Subcutaneous adipose tissue (tissue), 4 donors: ENCODE data around the gene MMP20. TPM values are rescaled to one million over a fixed set of nuclear protein-coding genes. Genes with fewer than 3 reads are reported as not detected.

Experiments
- total RNA-seq, 4 donors: library from RNA; depleted of rRNA; stranded (reverse); fragments of >200 nt; gene quantifications; one replicate each; pipeline ENCODE4 v1.1.0, GENCODE V29; 2016
- TF ChIP-seq, protein P1 (sequence below): fragments of 450-650 bp; IDR thresholded peaks from one replicate; pipeline ENCODE4 v1.5.1; 2016; ENCODE audit warnings: low read depth, mild to moderate bottlenecking, control low read depth, antibody characterized with exemption, moderate library complexity

The MMP20 gene
- total RNA-seq, 4 donors from 2014 or later: not detected

DNA sequence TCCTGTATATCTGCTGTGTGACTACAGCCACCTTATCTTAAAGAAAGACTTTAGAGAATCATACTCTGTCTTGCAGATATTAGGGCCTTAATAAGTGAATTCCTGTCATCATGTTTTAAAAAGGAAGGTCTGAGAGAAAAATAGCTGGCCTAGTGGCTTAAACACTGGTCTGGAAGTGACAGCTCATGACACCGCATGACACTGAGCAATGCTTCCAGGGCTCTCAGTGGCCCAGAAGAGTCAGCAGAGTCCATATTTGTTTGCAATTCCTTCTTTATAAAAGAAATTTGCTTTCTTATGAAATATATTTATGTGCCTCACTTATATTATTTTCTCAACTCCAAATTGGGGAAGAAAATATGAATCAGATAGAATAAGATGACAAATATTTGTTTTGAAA lies 33.0 kb downstream of the MMP20 start:
- TF ChIP-seq, protein P1, sequence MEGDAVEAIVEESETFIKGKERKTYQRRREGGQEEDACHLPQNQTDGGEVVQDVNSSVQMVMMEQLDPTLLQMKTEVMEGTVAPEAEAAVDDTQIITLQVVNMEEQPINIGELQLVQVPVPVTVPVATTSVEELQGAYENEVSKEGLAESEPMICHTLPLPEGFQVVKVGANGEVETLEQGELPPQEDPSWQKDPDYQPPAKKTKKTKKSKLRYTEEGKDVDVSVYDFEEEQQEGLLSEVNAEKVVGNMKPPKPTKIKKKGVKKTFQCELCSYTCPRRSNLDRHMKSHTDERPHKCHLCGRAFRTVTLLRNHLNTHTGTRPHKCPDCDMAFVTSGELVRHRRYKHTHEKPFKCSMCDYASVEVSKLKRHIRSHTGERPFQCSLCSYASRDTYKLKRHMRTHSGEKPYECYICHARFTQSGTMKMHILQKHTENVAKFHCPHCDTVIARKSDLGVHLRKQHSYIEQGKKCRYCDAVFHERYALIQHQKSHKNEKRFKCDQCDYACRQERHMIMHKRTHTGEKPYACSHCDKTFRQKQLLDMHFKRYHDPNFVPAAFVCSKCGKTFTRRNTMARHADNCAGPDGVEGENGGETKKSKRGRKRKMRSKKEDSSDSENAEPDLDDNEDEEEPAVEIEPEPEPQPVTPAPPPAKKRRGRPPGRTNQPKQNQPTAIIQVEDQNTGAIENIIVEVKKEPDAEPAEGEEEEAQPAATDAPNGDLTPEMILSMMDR: no peak

DNA sequence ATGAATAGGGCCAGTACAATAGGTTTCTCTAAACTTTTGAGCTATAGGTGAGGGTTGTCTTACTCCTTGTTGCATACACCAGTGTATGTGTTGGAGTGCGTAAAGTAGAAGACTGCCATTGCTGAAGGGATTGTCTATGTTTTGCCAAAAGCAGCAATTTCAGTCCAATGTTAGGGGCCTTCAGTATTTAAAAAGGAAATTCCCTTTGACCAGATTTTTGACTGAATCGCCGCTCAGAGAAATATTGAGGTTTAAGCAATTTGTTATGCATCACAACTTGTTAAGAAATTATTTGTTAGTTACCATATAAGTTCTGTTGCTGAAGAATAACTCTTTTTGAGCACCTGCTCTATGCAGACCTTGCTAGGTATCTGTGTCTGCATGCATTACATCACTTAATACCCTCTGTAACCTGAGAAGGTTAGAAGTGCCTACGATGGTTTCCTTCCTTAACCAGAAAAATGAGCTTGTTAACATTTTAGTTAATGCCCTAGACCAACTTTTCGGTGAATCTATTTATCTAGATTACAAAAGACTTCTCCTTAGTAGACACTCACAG lies 33.9 kb downstream of the MMP20 start:
- TF ChIP-seq, protein P1: no peak

DNA sequence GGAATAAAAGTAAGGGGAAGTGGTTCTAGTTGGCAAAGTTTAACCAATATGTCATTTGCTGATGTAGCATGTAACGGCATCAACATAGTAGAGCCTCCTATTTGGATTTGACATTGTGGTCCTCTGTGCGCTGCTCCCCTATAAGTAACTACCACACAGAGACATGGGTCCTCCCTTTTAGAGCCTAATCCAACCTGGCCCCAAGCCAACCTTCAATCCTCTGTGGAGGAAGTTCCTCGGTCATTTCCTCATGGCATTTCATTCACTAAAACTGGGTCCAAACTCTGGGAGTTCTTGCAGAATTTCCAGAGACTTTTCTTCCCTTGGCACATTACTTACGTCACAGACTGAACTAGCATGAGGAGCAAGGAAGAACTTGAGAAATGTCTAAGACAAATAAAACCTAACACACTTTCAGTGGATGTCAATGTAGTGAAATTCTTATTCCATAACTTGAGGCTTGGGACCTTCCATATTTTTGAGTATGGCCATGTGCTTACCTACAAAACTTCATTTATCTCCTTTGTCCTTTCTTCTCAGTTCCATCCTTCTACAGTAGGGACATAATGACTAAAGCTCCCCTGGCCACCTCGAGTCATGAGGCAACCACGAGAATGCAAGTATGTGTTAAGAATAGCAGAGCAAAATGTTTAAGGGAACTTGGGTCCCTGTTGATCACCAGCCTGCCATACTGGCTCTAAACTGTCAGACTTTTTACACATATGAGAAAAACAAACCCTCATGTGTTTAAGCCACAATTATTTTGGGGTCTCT lies 34.7 kb downstream of the MMP20 start:
- TF ChIP-seq, protein P1: no peak

DNA sequence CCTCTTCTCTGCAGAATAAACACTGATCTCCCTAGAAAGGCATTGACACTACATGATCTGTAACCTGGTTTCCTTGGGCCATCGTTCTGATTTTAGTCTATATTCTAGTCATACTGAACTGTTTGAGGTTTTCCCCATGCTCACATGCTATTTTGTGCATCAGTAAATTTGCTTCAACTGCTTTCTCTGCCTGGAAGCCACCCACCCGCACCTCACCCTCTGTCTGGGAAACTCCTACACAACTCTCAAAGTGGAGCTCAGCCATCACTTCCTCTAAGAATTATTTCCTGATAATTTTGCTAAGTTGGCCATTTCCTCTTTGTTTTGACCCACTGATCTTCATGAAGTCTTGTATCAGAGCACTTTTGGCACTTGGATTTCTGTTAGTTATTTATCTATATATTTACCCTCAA lies 36.1 kb downstream of the MMP20 start:
- TF ChIP-seq, protein P1: no peak

DNA sequence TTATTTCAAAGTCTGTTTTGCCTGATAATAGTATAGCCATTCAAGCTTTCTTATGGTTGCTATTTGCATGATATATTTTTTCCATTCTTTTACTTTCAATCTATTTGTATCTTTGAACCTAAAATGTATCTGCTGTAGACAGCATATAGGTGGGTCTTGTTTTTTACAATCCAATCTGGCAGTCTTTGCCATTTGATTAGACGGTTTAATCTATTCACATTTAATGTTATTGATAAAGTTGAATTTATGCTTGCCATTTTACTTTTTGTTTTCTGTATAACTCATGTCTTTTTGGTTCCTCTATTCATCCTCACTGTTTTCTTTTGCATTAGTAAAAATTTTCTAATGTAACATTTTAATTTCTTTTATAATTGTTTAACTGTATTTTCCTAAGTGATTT lies 37.4 kb downstream of the MMP20 start:
- TF ChIP-seq, protein P1: no peak

DNA sequence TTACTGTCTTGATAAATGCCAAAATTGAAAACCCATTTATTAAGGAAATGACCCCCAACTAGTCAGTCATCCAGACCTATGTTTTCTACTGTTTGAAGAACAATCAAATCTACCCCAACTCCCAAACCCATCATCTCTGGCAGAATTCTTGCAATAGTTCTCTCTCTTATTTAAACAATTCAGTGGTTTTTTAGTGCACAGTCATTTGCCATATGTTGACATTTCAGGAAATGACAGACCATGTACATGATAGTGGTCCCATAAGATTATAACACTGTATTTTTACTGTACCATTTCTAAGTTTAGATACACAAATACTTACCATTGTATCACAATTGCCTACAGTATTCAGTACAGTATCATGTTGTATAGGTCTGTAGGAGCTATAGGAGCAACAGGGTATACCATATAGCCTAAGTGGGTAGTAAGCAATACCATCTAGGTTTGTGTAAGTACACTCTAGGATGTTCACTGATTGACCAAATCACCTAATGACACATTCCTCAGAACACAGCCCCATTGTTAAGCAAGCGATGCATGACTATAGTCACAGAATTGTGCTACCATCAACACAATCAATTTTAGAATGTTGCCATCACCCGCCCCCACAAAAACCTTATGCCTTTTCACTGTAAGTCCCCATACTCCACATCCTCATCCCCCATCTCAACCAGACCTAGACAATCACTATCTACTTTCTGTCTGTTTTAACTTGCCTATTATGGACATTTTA lies 41.8 kb downstream of the MMP20 start:
- TF ChIP-seq, protein P1: no peak

DNA sequence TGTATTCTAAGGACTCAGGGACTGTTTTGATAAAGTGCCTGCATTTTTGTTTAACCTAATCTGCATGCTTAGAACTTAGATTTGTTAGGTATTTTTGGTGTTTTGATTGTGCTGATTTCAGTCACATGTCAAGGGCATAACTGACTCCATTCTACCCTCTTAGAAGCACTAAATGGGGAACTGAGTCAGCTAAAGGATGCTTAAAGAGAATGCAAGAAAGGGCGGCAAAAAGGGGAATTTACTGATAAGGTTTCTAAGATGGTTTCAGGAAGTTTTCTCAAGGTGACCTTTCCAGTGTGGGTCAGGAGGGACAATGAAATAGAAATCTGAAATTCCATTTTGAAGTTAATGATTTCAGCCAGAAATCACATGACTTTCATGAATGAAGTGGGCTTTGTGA lies 43.0 kb downstream of the MMP20 start:
- TF ChIP-seq, protein P1: no peak
